CD8-positive, alpha-beta memory T cell (primary cell): ENCODE results near the gene PTPRE. TPM values are rescaled to one million over a fixed set of nuclear protein-coding genes. Genes with fewer than 3 reads are reported as not detected.

Experiments
- CTCF ChIA-PET: fragments of 350-600 bp; sonication (Branson Sonifier 250); formaldehyde crosslinking; loops from one replicate; lab custom pipeline; 2021; ENCODE audit warnings: antibody characterized with exemption; lab: Charles Lee
- POLR2A ChIA-PET: fragments of 350-600 bp; sonication (Branson Sonifier 250); formaldehyde crosslinking; loops from one replicate; lab custom pipeline; 2021; ENCODE audit warnings: antibody characterized with exemption; lab: Charles Lee
- DNase-seq, 5 donors: peaks; one replicate each; pipeline versions ENCODE4 v3.0.0 to v3.0.0-alpha.2; 2020 to 2022; ENCODE audit warnings: mixed read lengths in 1 of 5
- H3K27ac ChIP-seq: one replicate; pipeline ENCODE4 v1.7.0; 2013; ENCODE audit warnings: low read depth, mild to moderate bottlenecking, low read length, moderate library complexity
- H3K27me3 ChIP-seq: 2 replicates; pipeline ENCODE4 v1.7.0; 2013; ENCODE audit warnings: low read length, mild to moderate bottlenecking; ENCODE audit not compliant: insufficient read depth, poor library complexity, severe bottlenecking
- H3K36me3 ChIP-seq: 2 replicates; pipeline ENCODE4 v1.7.0; 2013; ENCODE audit warnings: mild to moderate bottlenecking, low read length, moderate library complexity; ENCODE audit not compliant: insufficient read depth
- H3K4me1 ChIP-seq: 2 replicates; pipeline ENCODE4 v1.7.0; 2013; ENCODE audit warnings: mild to moderate bottlenecking, low read length, moderate library complexity; ENCODE audit not compliant: insufficient read depth
- H3K4me3 ChIP-seq: 2 replicates; pipeline ENCODE4 v1.7.0; 2013; ENCODE audit warnings: mild to moderate bottlenecking, low read length
- H3K9me3 ChIP-seq: 2 replicates; pipeline ENCODE4 v1.7.0; 2013; ENCODE audit warnings: mild to moderate bottlenecking, low read length
- H3K27ac Mint-ChIP-seq, 8 donors: one replicate each; pipeline ENCODE4 v1.8.0; 2020 to 2021; ENCODE audit warnings: mixed read lengths in 8 of 8, mild to moderate bottlenecking in 6 of 8, inconsistent platforms in 3 of 8, moderate library complexity in 3 of 8
- H3K27me3 Mint-ChIP-seq, 2 donors: one replicate each; pipeline ENCODE4 v1.8.0; 2020 to 2021; ENCODE audit warnings: mixed read lengths in 2 of 2, mild to moderate bottlenecking in 1 of 2, moderate library complexity in 1 of 2
- H3K36me3 Mint-ChIP-seq, 3 donors: one replicate each; pipeline ENCODE4 v1.8.0; 2020 to 2021; ENCODE audit warnings: mixed read lengths in 3 of 3, inconsistent platforms in 1 of 3, mild to moderate bottlenecking in 1 of 3
- H3K4me1 Mint-ChIP-seq, 3 donors: one replicate each; pipeline ENCODE4 v1.8.0; 2020 to 2021; ENCODE audit warnings: mixed read lengths in 3 of 3, inconsistent platforms in 1 of 3, mild to moderate bottlenecking in 1 of 3
- H3K4me3 Mint-ChIP-seq, 7 donors: one replicate each; pipeline ENCODE4 v1.8.0; 2020 to 2021; ENCODE audit warnings: mixed read lengths in 7 of 7, mild to moderate bottlenecking in 6 of 7, moderate library complexity in 4 of 7, inconsistent platforms in 2 of 7
- H3K9me3 Mint-ChIP-seq, 5 donors: one replicate each; pipeline ENCODE4 v1.8.0; 2020 to 2022; ENCODE audit warnings: mixed read lengths in 5 of 5, mild to moderate bottlenecking in 3 of 5, moderate library complexity in 2 of 5, inconsistent platforms in 1 of 5
- polyA plus RNA-seq: library from polyadenylated mRNA; unstranded; fragments of 300-500 nt; fragmentation: Illumina TruSeq; gene quantifications from one replicate; pipeline ENCODE4 v1.2.3, GENCODE V29; 2021
- total RNA-seq, 2 experiments: library from RNA; stranded (reverse); gene quantifications; one replicate each; pipeline ENCODE4 v1.2.3, GENCODE V29; 2021

PTPRE gene
- total and polyA plus RNA-seq, 3 experiments from 2014 or later = 25.2 to 29.5 (median 26.0) TPM

DNA sequence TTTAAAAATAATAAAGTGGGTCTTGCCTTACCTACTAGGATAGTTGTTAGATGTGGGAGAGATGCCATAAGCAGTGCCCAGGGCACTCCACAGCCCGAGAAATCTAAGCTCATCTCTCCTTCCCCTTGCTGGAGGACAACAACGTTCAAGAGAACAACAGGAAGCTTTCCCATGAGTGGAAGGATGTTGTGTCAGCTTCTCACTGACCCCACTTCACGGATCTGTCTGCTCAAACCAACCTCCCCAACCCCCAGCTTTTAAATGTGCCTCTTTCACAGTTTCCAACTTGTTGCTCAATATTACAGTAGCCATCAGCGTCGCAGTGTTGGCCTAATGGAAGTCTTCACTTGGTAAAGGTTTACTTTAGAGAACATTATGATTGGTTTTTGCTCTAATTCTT, 72.1 kb downstream of the PTPRE start:
- Mint-ChIP-seq H3K27me3 (peaks cover 14 to 48% of the 10 kb centered on the region in 2 donors), H3K27ac (no peak overlapping the region), H3K36me3 (no peaks in the 10 kb centered on the region), H3K4me3 (no peak overlapping the region), H3K9me3 (peaks cover 3 to 14% (median 10%) of the 10 kb centered on the region in 5 donors), H3K4me1 (no peaks in the 10 kb centered on the region)
- H3K9me3 ChIP-seq = peaks cover 4% of the 10 kb centered on the region
- no peak overlapping the region for H3K4me3 ChIP-seq
- no peaks in the 10 kb centered on the region for H3K36me3 ChIP-seq
- H3K27me3 ChIP-seq = no peaks in the 10 kb centered on the region
- H3K27ac ChIP-seq = no peak overlapping the region
- ChIA-PET CTCF (interaction anchor here (1.5 kb wide), 1 partner anchor 32 kb away, joined by 3 read pairs; no protein-coding TSS in a partner anchor), POLR2A (no interaction called here)
- no peaks in the 10 kb centered on the region for H3K4me1 ChIP-seq
- DNase-seq = no peak

DNA sequence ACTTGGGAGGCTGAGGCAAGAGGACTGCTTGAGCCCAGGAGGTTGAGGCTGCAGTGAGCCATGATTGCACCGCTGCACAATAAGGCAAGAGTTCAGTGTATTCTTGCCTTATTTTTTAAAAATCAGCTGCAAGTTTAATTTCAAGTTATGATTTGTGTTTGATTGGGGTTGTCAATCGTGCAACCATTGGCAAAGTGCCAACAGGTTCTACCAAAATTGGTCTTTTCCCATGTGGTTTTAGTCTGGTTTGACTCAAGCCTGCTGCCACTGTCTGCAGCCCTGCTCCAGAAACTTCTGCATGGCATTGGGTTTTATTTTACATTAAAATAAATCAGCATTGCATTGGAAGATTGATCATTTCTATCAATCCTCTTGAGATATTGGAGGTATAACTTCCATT, 72.7 kb downstream of the PTPRE start:
- H3K4me1 ChIP-seq = no peaks in the 10 kb centered on the region
- peaks cover 3 to 14% (median 10%) of the 10 kb centered on the region in 5 donors for H3K9me3 Mint-ChIP-seq
- no peak for DNase-seq
- H3K9me3 ChIP-seq = peaks cover 4% of the 10 kb centered on the region
- no peak overlapping the region for H3K4me3 ChIP-seq
- H3K27ac ChIP-seq = no peak overlapping the region
- H3K4me1 Mint-ChIP-seq = no peaks in the 10 kb centered on the region
- POLR2A ChIA-PET = no interaction called here
- no peak overlapping the region for H3K4me3 Mint-ChIP-seq
- no peaks in the 10 kb centered on the region for H3K36me3 ChIP-seq
- H3K27me3 ChIP-seq = no peaks in the 10 kb centered on the region
- H3K27me3 Mint-ChIP-seq = peaks cover 11 to 45% of the 10 kb centered on the region in 2 donors
- no peaks in the 10 kb centered on the region for H3K36me3 Mint-ChIP-seq
- CTCF ChIA-PET = interaction anchor here (1.5 kb wide), 1 partner anchor 32 kb away, joined by 3 read pairs; no protein-coding TSS in a partner anchor
- no peak overlapping the region for H3K27ac Mint-ChIP-seq

DNA sequence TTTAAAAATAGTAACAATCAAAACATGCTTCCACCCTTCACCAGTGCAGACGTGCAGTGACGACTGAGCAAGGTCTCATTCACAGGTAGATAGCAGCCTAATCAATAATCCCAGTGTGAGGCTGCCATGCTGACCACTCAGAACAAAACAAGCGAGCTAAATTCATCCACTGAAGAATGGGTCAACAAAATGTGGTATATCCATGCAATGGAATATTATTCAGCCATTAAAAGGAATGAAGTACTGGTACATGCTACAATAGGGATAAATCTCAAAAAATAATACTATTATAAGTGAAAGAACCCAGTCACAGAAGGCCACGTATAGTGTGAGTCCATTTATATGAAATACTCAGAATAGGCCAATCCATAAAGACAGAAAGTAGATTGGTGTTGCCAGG, 74.0 kb downstream of the PTPRE start:
- CTCF ChIA-PET = no interaction called here
- no peak overlapping the region for H3K27ac ChIP-seq
- H3K4me3 ChIP-seq = no peak overlapping the region
- Mint-ChIP-seq H3K36me3 (no peaks in the 10 kb centered on the region), H3K9me3 (peaks cover 3 to 14% (median 10%) of the 10 kb centered on the region in 5 donors), H3K4me1 (no peaks in the 10 kb centered on the region), H3K27ac (no peak overlapping the region), H3K27me3 (peaks cover 6 to 36% of the 10 kb centered on the region in 2 donors), H3K4me3 (no peak overlapping the region)
- H3K27me3 ChIP-seq = no peaks in the 10 kb centered on the region
- peaks cover 4% of the 10 kb centered on the region for H3K9me3 ChIP-seq
- no peaks in the 10 kb centered on the region for H3K4me1 ChIP-seq
- DNase-seq = no peak
- POLR2A ChIA-PET = no interaction called here
- no peaks in the 10 kb centered on the region for H3K36me3 ChIP-seq

DNA sequence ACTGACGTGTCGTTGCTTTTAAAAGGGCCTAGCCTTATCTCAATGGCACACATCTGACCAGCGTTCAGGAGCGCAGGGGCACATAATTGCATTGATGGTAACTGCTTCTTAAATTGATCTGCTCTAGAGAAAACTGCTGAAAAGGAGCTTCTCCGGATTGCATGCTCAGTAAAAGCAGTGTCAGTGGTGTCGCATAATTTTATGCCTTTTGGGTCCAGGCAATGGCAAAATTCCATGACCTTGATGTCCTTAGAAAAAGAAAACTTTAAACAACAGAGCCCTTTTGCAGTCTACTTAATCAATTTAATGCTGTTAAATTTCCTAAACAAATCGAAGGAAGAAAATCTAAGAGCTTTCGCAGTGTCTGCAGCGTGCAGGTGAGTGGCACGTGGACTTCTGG, 75.7 kb downstream of the PTPRE start:
- no peak for DNase-seq
- Histone ChIP-seq H3K4me3 (no peak overlapping the region), H3K36me3 (no peaks in the 10 kb centered on the region), H3K4me1 (no peaks in the 10 kb centered on the region), H3K27ac (no peak overlapping the region), H3K9me3 (peaks cover 4% of the 10 kb centered on the region), H3K27me3 (no peaks in the 10 kb centered on the region)
- POLR2A ChIA-PET = no interaction called here
- H3K36me3 Mint-ChIP-seq = no peaks in the 10 kb centered on the region
- no peaks in the 10 kb centered on the region for H3K4me1 Mint-ChIP-seq
- H3K4me3 Mint-ChIP-seq = no peak overlapping the region
- H3K9me3 Mint-ChIP-seq = peaks cover 3 to 14% (median 10%) of the 10 kb centered on the region in 5 donors
- H3K27ac Mint-ChIP-seq = no peak overlapping the region
- CTCF ChIA-PET = no interaction called here
- H3K27me3 Mint-ChIP-seq = peaks cover 6 to 22% of the 10 kb centered on the region in 2 donors

DNA sequence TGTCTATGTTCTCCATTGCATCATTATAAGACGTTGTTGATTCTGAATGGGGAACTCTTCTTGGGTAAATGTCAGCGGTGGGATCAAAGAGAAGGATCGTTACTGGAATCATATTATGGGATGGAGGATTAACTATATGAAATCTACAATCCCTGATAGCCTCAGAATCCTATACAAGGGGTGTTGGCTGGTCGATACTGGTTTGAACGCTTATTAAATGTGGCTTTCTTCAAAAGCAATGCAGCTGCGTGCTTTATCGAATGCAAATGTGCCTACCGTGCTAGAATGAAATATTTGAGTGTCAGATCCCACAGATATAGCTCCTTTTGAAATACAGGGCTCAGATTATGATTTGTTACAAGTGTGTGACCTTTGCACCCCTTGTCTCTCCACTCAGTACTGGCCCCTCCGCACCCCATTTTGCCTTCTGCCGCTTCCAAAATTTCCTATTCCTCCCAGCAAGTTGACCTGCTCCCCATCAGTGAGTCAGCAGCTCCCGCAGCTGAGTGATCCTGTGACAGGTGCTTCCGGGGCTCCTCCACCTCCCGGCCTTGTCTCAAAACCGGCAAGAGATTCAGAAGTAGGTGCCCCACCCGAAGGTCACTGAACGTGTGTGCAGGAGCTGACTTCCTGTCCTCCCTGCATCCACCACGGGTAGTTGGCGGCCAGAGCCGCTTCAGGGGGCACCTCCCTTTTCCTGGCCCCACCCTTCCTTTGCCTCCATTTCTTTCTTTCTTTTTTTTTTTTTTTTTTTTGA, 76.6 kb downstream of the PTPRE start:
- no peaks in the 10 kb centered on the region for H3K27me3 ChIP-seq
- Mint-ChIP-seq H3K27ac (no peak overlapping the region), H3K4me3 (no peak overlapping the region), H3K4me1 (no peaks in the 10 kb centered on the region), H3K27me3 (peaks cover 11 to 22% of the 10 kb centered on the region in 2 donors), H3K36me3 (no peaks in the 10 kb centered on the region), H3K9me3 (peaks cover 3 to 14% (median 10%) of the 10 kb centered on the region in 5 donors)
- CTCF ChIA-PET = no interaction called here
- H3K9me3 ChIP-seq = peaks cover 4% of the 10 kb centered on the region
- H3K36me3 ChIP-seq = no peaks in the 10 kb centered on the region
- DNase-seq = no peak
- H3K4me3 ChIP-seq = no peak overlapping the region
- H3K27ac ChIP-seq = no peak overlapping the region
- no peaks in the 10 kb centered on the region for H3K4me1 ChIP-seq
- POLR2A ChIA-PET = no interaction called here

DNA sequence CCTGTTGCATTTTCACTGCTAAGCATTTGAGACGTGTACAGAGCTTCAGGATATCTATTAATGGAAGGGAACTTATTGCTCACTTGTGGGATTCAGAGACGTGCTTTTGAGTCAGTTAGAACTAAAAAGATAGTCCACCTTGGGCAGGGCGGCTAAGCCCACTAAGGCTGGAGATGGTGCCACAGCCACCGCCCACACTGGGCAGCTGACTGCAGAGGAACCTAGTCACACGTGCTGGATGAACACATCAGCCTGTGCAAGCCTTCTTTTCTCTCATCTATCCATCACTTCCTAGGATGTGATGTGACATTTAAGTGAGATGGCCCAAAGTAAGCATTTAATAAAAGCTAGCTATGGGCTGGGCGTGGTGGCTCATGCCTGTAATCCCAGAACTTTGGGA, 78.0 kb downstream of the PTPRE start:
- Histone ChIP-seq H3K9me3 (peaks cover 4% of the 10 kb centered on the region), H3K4me1 (no peaks in the 10 kb centered on the region), H3K4me3 (no peak overlapping the region), H3K27ac (no peak overlapping the region), H3K27me3 (no peaks in the 10 kb centered on the region), H3K36me3 (no peaks in the 10 kb centered on the region)
- no peak overlapping the region for H3K4me3 Mint-ChIP-seq
- POLR2A ChIA-PET = no interaction called here
- no peak for DNase-seq
- H3K4me1 Mint-ChIP-seq = peaks cover 0 to 4% (median 0%) of the 10 kb centered on the region in 3 donors
- H3K9me3 Mint-ChIP-seq = peaks cover 3 to 10% (median 7%) of the 10 kb centered on the region in 5 donors
- H3K27me3 Mint-ChIP-seq = peaks cover 11 to 27% of the 10 kb centered on the region in 2 donors
- no peaks in the 10 kb centered on the region for H3K36me3 Mint-ChIP-seq
- H3K27ac Mint-ChIP-seq = no peak overlapping the region
- CTCF ChIA-PET = interaction anchor here (1.5 kb wide), 1 partner anchor 84 kb away, joined by 3 read pairs; no protein-coding TSS in a partner anchor

DNA sequence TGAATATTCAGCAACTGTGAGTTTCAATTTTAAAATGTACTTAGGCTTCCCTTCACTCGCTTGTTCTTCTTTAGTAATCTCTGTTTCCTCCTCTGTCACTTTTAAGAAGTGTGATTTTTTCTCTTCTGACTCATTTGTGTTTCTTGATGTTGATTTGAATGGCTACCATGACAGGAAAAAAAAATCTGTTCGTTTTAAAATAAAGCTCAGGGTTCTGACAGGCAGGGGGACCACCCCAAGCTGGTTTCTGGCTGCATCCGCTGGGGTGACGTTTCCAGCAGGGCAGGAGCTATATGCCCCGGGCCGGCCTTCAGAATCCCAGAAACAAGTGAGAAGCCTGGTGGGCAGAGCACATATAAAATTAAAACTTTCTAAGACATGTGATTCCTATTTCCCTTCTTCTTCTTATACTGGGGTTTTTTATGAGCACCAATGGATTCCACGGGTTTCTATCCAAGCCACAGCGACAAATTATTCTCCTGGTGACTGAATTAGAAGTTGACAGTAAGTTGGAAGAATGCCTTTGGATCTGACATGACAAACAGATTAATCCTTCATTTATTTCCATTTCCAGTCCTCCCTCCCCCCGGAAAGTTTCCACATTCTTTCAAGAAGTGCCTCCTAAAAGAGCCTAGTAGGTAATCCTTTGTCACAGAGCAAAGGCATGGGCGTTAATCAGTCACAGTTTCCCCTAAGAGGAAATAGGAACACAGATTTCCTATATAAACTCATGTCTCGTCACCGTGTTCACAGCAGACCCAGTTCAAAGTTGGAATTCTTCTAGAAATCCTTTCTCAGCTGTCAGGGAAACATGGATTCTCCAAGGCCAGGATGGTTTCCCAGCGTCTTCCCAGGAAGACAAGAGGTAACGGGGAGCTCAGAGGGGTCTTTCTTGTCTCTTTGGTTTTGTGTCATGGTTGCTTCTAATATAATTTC, 79.9 kb downstream of the PTPRE start:
- Mint-ChIP-seq H3K4me3 (no peak overlapping the region), H3K9me3 (peaks cover 0 to 2% (median 0%) of the 10 kb centered on the region in 5 donors), H3K36me3 (no peaks in the 10 kb centered on the region), H3K4me1 (peaks cover 10 to 20% (median 15%) of the 10 kb centered on the region in 3 donors), H3K27ac (no peak overlapping the region), H3K27me3 (peaks cover 14 to 26% of the 10 kb centered on the region in 2 donors)
- Histone ChIP-seq H3K27ac (no peak overlapping the region), H3K4me3 (no peak overlapping the region), H3K27me3 (no peaks in the 10 kb centered on the region), H3K9me3 (no peaks in the 10 kb centered on the region), H3K36me3 (no peaks in the 10 kb centered on the region), H3K4me1 (peaks cover 8% of the 10 kb centered on the region)
- DNase-seq = no peak
- CTCF ChIA-PET = no interaction called here
- POLR2A ChIA-PET = no interaction called here
